Progenitor cell of endocrine pancreas (in vitro differentiated cells): ENCODE data around the gene PTPRT. TPM values are rescaled to one million over a fixed set of nuclear protein-coding genes. Genes with fewer than 3 reads are reported as not detected.

Source experiments
- DNase-seq: peaks from one replicate; pipeline ENCODE4 v3.0.0; 2021; ENCODE audit warnings: low spot score; ENCODE audit not compliant: unreplicated experiment
- H3K27ac Mint-ChIP-seq: 2 replicates; pipeline ENCODE4 v1.8.0; 2021; ENCODE audit warnings: mild to moderate bottlenecking, moderate library complexity, mixed read lengths
- H3K27me3 Mint-ChIP-seq: 2 replicates; pipeline ENCODE4 v1.8.0; 2021; ENCODE audit warnings: mixed read lengths
- H3K36me3 Mint-ChIP-seq: 2 replicates; pipeline ENCODE4 v1.8.0; 2022; ENCODE audit warnings: mixed read lengths; ENCODE audit not compliant: insufficient read depth
- H3K4me1 Mint-ChIP-seq: 2 replicates; pipeline ENCODE4 v1.8.0; 2021; ENCODE audit warnings: low read depth, mixed read lengths
- H3K4me3 Mint-ChIP-seq: 2 replicates; pipeline ENCODE4 v1.8.0; 2021; ENCODE audit warnings: low read depth, mild to moderate bottlenecking, moderate library complexity, mixed read lengths
- H3K9me3 Mint-ChIP-seq: 2 replicates; pipeline ENCODE4 v1.8.0; 2021; ENCODE audit warnings: low read depth, mixed read lengths
- CTCF ChIP-seq: fragments of 200-600 bp; sonication (generic); IDR thresholded peaks from one replicate; pipeline ENCODE4 v1.5.0; 2021; ENCODE audit warnings: antibody characterized with exemption, mild to moderate bottlenecking; ENCODE audit not compliant: unreplicated experiment
- total RNA-seq: library from RNA; stranded (reverse); gene quantifications from 2 replicates; pipeline ENCODE4 v1.2.1, GENCODE V29; 2021

PTPRT gene
- total RNA-seq, 1 donor from 2014 or later, result 65.9 TPM

- H3K4me1 Mint-ChIP-seq, result peaks cover 21% of the 10 kb centered on the region
- H3K27me3 Mint-ChIP-seq, result peaks cover 2% of the 10 kb centered on the region
- peaks cover 5% of the 10 kb centered on the region for H3K36me3 Mint-ChIP-seq
- H3K9me3 Mint-ChIP-seq, result peaks cover 5% of the 10 kb centered on the region
- no peak overlapping the region for H3K27ac Mint-ChIP-seq
- no peak for TF ChIP-seq CTCF
- no peak overlapping the region for H3K4me3 Mint-ChIP-seq
- no peak for DNase-seq
These were observed 633.1 kb downstream of the PTPRT start for GRCh38 chr20:42556575-42556974.

GRCh38 chr20:42553374-42553773 lies 636.3 kb downstream of the PTPRT start:
- peaks cover 2% of the 10 kb centered on the region for H3K9me3 Mint-ChIP-seq
- TF ChIP-seq CTCF, result no peak
- no peaks in the 10 kb centered on the region for H3K27me3 Mint-ChIP-seq
- H3K4me1 Mint-ChIP-seq, result peaks cover 46% of the 10 kb centered on the region
- DNase-seq, result no peak
- H3K36me3 Mint-ChIP-seq, result peaks cover 3% of the 10 kb centered on the region
- no peak overlapping the region for H3K4me3 Mint-ChIP-seq
- no peak overlapping the region for H3K27ac Mint-ChIP-seq

GRCh38 chr20:42549496-42549895 lies 640.2 kb downstream of the PTPRT start:
- peaks cover 64% of the 10 kb centered on the region for H3K4me1 Mint-ChIP-seq
- no peak for TF ChIP-seq CTCF
- H3K27me3 Mint-ChIP-seq, result no peaks in the 10 kb centered on the region
- peak overlapping the region; percentile 62 for H3K27ac Mint-ChIP-seq
- no peak for DNase-seq
- no peaks in the 10 kb centered on the region for H3K9me3 Mint-ChIP-seq
- no peaks in the 10 kb centered on the region for H3K36me3 Mint-ChIP-seq
- peak overlapping the region; percentile 22 for H3K4me3 Mint-ChIP-seq

- H3K4me1 Mint-ChIP-seq, result peaks cover 41% of the 10 kb centered on the region
- H3K9me3 Mint-ChIP-seq, result no peaks in the 10 kb centered on the region
- no peak for DNase-seq
- H3K4me3 Mint-ChIP-seq, result no peak overlapping the region
- peak overlapping the region; percentile 69 for H3K27ac Mint-ChIP-seq
- H3K27me3 Mint-ChIP-seq, result no peaks in the 10 kb centered on the region
- TF ChIP-seq CTCF, result no peak
- peaks cover 3% of the 10 kb centered on the region for H3K36me3 Mint-ChIP-seq
These were observed 644.8 kb downstream of the PTPRT start for GRCh38 chr20:42544926-42545325.

GRCh38 chr20:42532831-42533230 lies 656.9 kb downstream of the PTPRT start:
- Mint-ChIP-seq H3K27ac (no peak overlapping the region), H3K4me3 (no peak overlapping the region), H3K9me3 (no peaks in the 10 kb centered on the region), H3K4me1 (peaks cover 8% of the 10 kb centered on the region), H3K36me3 (no peaks in the 10 kb centered on the region), H3K27me3 (no peaks in the 10 kb centered on the region)
- DNase-seq, result no peak
- TF ChIP-seq CTCF, result no peak
